Lower leg skin (tissue), 4 donors: Measurements from ENCODE around the gene PBOV1. TPM values are rescaled to one million over a fixed set of nuclear protein-coding genes. Genes with fewer than 3 reads are reported as not detected.

Experiments
- DNase-seq, 2 donors: peaks; one replicate each; pipeline ENCODE4 v3.0.0-alpha.2; 2019; ENCODE audit warnings: low spot score in 2 of 2
- H3K4me3 ChIP-seq: fragments of 200-600 bp; sonication (generic); 2 replicates; pipeline ENCODE4 v1.5.1; 2017; ENCODE audit warnings: mild to moderate bottlenecking, low read depth; ENCODE audit not compliant: poor library complexity, severe bottlenecking
- POLR2A ChIP-seq, 2 donors: fragments of 450-650 bp; IDR thresholded peaks; one replicate each; pipeline ENCODE4 v1.6.1; 2016 to 2017; ENCODE audit warnings: antibody characterized with exemption in 2 of 2, mild to moderate bottlenecking in 1 of 2, moderate library complexity in 1 of 2
- WGBS, 2 donors: methylation state at CpG; one replicate each; pipeline ENCODE4 v1.1.5; 2018; 5-methylcytosine and 5-hydroxymethylcytosine counted together
- intact Hi-C: fragments of 100-400 bp; cut with DNase I; formaldehyde crosslinking; loops from one replicate; pipeline ENCODE4 v1.15.0; 2023; ENCODE audit warnings: low total_unique reads
- total RNA-seq, 4 donors: library from RNA; depleted of rRNA; stranded (reverse); fragments of >200 nt; gene quantifications; one replicate each; pipeline ENCODE4 v1.1.0, GENCODE V29; 2016
- TF ChIP-seq, protein P1 (sequence below), 3 donors: fragments of 450-650 bp; IDR thresholded peaks; one replicate each; pipeline ENCODE4 v1.5.1; 2016; ENCODE audit warnings: antibody characterized with exemption in 3 of 3, mild to moderate bottlenecking in 3 of 3, moderate library complexity in 2 of 3

The PBOV1 gene
- total RNA-seq, 4 donors from 2014 or later, result not detected

GRCh38 chr6:138230759-138231380 lies 12.6 kb upstream of the PBOV1 start:
- TF ChIP-seq, protein P1, sequence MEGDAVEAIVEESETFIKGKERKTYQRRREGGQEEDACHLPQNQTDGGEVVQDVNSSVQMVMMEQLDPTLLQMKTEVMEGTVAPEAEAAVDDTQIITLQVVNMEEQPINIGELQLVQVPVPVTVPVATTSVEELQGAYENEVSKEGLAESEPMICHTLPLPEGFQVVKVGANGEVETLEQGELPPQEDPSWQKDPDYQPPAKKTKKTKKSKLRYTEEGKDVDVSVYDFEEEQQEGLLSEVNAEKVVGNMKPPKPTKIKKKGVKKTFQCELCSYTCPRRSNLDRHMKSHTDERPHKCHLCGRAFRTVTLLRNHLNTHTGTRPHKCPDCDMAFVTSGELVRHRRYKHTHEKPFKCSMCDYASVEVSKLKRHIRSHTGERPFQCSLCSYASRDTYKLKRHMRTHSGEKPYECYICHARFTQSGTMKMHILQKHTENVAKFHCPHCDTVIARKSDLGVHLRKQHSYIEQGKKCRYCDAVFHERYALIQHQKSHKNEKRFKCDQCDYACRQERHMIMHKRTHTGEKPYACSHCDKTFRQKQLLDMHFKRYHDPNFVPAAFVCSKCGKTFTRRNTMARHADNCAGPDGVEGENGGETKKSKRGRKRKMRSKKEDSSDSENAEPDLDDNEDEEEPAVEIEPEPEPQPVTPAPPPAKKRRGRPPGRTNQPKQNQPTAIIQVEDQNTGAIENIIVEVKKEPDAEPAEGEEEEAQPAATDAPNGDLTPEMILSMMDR (IDR thresholded peaks at IDR 0.05), result no peak
- no peak for TF ChIP-seq POLR2A (IDR thresholded peaks at IDR 0.05)
- no peak for DNase-seq
- intact Hi-C loops, result no loop called here
- H3K4me3 ChIP-seq, result no peak overlapping the region
- WGBS, 2 donors, result 51 to 66% methylated on average over 3 of the region's 3 CpGs

- intact Hi-C loops, result no loop called here
- DNase-seq, result no peak
- H3K4me3 ChIP-seq, result no peak overlapping the region
- TF ChIP-seq, protein P1 (IDR thresholded peaks at IDR 0.05), result no peak
- TF ChIP-seq POLR2A (IDR thresholded peaks at IDR 0.05), result no peak
These were observed 11.9 kb upstream of the PBOV1 start for GRCh38 chr6:138230221-138230620.

- no peak overlapping the region for H3K4me3 ChIP-seq
- intact Hi-C loops, result no loop called here
- DNase-seq, result no peak
- TF ChIP-seq, protein P1 (IDR thresholded peaks at IDR 0.05), result no peak
- no peak for TF ChIP-seq POLR2A (IDR thresholded peaks at IDR 0.05)
- 89 to 90% methylated on average over 11 of the region's 11 CpGs for WGBS, 2 donors
These were observed 11.4 kb upstream of the PBOV1 start for GRCh38 chr6:138229663-138230179.

DNA sequence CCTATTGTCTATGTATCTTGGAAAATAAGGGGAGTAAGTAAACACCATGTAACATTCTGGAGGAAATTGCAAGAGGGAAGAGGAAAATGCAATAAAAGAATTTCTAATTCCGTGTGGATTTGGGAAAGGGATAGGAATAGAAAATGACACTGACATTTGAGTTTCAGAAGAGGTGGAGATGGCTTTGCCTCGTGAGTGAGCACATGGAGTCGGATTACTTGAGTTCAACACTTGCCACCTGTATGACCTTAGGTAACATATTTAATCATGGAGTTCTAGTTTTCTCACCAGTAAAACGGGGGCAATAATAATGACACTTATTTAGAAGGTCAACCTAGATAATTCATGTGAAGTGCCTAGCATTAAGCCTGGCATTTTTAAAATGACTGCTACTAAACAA lies 10.8 kb upstream of the PBOV1 start:
- H3K4me3 ChIP-seq, result no peak overlapping the region
- DNase-seq, result no peak
- no peak for TF ChIP-seq POLR2A (IDR thresholded peaks at IDR 0.05)
- TF ChIP-seq, protein P1 (IDR thresholded peaks at IDR 0.05), result no peak
- intact Hi-C loops, result no loop called here
- WGBS, 2 donors, result 72 to 80% methylated on average over 4 of the region's 4 CpGs

DNA sequence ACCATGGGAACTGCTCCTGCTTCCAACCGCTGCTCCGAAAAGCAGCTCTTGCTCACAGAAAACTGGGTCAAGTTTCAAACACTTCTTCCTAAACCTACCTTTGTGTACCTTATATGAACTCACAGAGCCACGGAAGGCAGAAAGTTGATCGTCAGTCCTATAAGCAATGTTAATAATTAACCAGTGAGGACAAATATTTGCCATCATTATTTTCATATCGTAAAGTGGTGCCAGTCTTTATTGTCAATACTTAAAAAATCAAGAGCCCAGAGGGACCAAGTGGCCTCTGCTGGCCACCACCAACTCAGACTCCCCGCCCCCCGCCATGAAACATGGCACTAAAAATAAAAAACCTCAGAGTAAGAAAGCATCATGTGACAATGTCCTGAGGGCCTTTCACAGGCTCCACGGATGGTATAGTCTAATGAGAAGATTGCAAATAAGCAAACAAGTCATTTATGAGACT lies 9.1 kb upstream of the PBOV1 start:
- TF ChIP-seq POLR2A (IDR thresholded peaks at IDR 0.05), result no peak
- TF ChIP-seq, protein P1 (IDR thresholded peaks at IDR 0.05), result no peak
- DNase-seq, result no peak
- WGBS, 2 donors, result 74 to 88% methylated on average over 8 of the region's 8 CpGs
- intact Hi-C loops, result no loop called here
- no peak overlapping the region for H3K4me3 ChIP-seq
